Superior temporal gyrus (tissue), 1 donor: ENCODE results near the gene HES4.
"Not testable (repeated sequence)": the region's sequence is repeated elsewhere in the genome, so short reads cannot be mapped to it uniquely, and the experiment has no call there.

Experiments used
- DNase-seq: peaks from one replicate; pipeline ENCODE4 v3.0.0-alpha.2; 2016; ENCODE audit errors: extremely low spot score

The HES4 gene

DNA sequence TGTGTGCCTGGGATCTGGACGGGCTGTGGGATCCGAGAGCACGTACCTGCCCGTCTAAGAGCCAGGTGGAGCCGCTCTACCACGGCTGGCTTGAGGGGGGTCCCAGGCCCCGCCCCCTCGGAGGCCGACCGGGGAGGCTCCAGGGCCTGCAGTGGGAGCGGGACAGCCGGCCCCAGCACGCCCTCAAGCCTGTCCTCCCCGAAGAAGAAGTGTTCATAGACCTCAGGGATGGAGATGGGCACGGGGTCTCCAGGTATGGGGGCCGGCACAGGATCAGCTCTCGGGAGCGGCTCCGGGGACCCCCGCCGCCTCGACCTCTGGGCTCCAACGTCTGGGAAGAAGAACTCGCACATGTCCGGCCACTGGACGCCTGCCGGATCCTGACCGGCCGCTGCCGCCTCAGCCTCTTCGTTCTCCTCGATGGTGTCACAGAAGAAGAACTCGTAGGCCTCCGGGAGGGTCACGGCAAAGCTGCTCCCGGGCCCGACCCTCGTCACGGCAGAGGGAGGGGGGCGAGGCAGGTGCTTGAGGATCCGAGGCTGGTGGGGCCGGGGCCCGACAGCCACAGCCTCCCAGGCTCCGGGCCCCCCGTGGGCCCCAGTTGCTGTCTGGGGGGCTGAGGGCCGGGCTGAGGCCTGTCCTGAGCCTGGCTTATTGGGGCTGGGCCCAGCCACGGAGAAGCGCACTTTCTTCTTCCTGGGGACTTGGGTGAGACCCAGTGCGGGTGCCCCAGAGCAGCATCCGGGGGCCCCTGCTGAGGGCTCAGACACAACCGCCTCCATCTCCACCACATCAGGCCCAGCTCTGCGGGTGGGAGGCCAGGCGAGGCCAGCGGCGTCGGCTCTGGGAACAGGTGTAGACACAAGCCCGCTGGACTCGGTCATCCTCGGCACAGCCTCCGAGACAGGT, 20.8 kb downstream of the HES4 start:
- no peak for DNase-seq

DNA sequence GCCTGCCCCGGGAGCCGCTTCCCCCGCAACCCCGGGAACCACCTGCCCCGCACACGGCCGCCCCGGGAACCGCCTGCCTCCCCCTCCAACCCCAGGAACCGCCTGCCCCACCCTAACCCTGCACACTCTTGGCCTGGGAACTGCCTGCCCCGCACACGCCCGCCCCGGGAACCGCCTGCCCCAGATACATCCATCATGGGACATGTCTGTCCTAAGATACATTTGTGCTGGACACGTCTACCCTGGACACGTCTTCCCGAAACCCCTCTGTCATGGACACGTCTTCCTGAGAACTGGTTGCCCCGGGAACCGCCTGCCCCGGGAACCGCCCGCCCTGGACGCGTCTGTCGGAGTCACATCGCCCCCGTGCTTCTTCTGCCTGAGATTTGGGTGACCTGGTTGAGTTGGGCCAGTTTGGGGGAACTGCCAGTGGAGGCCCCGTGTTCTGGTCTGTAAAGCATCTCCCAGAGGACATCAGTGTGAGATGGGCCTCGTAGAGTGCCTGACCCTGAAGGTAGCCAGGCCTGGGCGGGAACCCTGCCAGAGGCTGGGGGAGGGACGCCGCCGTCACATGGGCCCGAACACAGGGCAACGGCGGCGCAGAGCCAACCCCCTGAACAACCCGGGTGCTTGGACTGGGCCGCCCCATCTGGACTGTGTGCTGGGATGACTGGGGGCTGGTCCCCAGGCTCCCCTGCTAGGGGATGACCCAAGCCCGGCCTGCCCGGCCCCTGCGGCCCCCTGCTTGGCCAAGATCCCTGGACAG, 21.6 kb downstream of the HES4 start:
- DNase-seq, result no peak

- not testable (repeated sequence) for DNase-seq
Observed at GRCh38 chr1:976791-977190, 23.1 kb downstream of the HES4 start.

GRCh38 chr1:975896-976683, 23.8 kb downstream of the HES4 start:
- no peak for DNase-seq

DNA sequence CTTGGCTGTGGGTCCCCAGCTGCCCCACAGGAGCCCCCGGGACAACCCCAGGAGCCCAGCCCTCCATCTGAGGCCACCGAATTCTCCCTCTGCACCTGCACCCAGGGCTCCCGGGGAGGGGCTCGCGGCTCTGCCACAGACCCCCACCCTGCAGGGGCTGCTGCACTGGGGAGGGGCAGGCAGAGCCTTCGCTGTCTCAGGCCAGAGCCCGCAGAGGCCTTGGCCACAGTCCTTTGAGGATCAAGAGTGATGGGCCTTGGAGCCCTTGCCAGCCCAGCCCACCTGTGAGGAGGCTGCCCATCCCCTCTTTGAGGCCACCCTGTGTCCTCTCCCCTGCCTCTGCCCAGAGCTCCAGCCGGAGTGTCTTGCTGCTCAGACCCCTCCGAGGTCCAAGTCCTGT, 24.5 kb downstream of the HES4 start:
- DNase-seq, result no peak

- DNase-seq, result no peak
Observed at GRCh38 chr1:974687-975328, 25.1 kb downstream of the HES4 start.

- DNase-seq, result no peak
Observed at GRCh38 chr1:974293-974640, 25.6 kb downstream of the HES4 start.

DNA sequence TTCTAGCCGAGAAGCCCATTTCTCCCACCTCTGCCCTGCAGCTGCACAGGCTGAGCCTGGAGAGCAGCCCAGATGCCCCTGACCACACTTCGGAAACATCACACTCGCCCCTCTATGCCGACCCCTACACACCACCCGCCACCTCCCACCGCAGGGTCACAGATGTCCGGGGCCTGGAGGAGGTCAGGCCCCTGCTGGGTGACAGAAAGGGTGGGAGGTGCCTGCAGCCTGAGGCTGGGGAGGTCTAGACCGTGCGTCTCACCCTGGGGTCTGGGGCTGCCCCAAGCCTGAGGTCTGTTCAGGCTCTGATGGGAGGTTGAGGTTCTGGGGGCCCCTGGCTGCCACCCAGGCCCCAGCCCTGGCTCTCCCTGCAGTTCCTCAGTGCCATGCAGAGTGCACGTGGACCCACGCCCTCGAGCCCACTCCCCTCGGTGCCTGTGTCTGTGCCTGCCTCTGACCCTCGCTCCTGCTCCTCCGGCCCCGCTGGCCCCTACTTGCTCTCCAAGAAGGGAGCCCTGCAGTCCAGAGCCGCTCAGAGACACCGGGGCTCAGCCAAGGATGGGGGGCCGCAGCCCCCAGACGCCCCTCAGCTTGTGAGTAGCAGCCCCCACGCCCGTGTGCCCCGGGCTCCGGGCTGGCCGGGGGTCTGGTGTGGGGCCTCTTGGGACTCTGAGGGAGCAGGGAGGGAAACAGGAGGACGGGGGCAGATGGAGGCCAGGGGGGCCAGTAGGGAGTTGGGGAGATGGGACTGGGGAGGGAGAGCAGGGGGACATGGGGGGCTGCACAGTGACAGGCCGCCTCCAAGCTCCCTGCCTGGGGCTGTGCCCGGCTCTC, 26.2 kb downstream of the HES4 start:
- no peak for DNase-seq

GRCh38 chr1:972726-973458, 27.0 kb downstream of the HES4 start:
- DNase-seq, result no peak

DNA sequence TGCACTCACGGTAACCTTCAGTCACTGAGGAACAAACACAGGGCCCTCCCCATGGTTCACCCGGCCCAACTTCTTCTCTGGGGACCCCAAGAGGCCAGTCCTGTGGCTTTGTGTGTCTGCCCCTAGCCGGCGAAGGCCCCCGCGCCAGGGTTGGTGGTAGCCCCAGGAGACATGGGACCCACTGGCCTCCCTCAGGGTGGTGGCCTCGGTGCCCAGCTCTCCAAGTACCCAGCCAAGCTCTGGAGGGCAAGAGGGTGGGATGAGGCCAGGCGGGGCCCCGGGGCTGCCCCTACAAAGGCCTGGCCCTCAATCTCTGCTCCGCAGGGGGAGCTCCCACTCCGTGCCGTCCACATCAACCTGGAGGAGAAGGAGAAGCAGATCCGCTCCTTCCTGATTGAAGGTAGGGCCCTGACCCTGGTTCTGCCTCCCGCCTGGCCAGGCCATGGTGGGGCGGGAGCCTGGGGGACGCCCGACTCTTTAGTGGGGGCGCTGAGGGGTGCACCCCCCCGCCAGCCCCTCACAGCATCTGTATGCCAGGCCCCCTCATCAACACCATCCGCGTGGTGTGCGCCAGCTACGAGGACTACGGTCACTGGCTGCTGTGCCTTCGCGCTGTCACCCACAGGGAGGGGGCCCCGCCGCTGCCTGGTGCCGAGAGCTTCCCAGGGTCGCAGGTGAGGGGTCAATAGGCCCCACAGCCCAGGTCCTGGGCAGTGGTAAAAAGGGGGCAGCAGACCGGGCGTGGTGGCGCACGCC, 28.0 kb downstream of the HES4 start:
- DNase-seq, result no peak

DNA sequence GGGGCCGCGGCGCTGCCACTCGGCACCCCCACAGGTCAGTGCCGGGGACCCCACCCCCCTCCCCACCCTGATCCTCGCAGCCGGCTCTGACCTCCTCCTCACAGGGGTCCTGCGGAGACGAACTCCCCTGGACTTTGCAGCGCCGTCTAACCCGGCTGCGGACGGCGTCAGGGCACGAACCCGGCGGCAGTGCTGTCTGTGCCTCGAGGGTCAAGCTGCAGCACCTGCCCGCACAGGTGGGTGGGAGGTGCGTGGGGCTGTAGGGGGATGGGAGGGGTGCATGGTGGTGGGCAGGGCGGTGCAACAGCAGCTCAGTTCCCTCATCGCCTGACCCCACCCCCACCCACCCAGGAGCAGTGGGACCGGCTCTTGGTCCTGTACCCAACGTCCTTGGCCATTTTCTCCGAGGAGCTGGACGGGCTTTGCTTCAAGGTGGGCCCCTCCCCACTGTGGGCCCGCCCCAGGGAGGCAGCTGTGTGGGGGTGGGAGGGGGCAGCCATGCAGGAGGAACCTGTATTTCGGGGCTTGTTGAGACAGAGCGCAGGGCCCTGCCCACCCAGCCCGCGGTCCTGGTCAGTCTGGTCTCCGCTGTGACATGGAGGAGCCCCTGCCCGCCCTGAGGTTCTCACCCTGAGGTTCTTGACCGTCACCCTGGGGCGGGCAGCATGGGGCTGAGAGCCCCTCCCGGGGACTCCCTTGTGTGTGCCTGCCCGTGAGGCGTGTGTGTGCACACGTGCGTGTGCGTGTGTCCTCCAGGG, 28.7 kb downstream of the HES4 start:
- no peak for DNase-seq

- DNase-seq, result no peak
Observed at GRCh38 chr1:970242-970972, 29.5 kb downstream of the HES4 start.

- no peak for DNase-seq
Observed at GRCh38 chr1:969260-969855, 30.5 kb downstream of the HES4 start.

GRCh38 chr1:967466-968343, 32.2 kb downstream of the HES4 start:
- DNase-seq, result no peak

DNA sequence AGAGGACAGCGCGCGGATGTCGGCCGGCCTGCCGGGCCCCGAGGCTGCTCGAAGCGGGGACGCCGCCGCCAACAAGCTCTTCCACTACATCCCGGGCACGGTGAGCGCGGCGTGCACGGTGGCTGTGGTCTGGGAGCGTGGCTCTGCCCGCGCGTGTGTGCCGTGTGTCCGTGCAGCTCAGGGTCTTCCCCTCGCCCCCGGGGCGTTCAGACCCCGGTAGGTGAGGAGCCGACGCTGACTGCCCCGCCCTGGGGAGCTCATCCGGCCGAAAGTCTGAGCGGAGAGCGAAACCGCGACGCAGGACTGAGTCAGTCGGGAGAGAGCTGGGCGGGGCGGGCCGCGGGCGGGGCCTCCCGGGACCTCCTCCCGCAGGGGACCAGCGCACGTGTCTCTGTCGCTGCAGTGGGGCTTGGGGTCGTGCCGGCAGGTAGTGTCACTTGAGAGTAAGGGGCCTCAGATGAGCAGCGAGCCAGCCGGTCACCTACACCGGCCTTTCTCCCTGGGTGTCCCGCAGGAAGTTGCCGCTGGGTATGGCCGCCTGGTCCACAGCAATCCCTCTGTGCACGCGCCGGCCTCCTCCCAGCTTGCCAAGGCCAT, 33.1 kb downstream of the HES4 start:
- DNase-seq, result no peak

DNA sequence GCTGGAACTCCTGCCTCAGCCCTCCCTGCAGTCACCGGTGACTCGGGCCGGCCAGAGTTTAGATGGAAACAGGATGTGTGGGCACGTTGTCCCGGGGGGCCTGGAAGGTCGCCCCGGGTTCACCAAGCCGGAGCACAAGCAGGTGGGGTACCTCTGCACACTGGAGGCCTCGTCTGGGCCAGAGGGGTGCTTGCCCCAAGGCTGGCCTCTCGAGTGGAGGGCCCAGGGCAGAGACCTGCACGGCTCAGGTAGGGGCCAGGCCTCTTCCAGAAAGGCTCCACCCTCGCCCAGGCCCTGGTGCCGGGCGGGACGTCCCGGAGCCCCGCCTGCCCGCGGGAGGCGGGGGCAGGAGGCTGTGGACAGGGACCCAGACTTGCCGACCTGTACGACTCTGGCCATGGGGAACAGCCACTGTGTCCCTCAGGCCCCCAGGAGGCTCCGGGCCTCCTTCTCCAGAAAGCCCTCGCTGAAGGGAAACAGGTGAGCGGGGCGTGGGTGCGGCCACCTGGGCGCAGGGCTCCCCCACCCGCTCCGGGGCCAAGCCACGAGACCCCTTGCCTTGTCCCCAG, 33.7 kb downstream of the HES4 start, which contains the start of gene PLEKHN1:
PLEKHN1 (plus strand) TSS at position 348 of the 569 bp plus-strand sequence; CDS start at position 398, 50 bp downstream.
- no peak for DNase-seq
